HG03460 (cell line): ENCODE results near the gene GRID2.
A peak's percentile ranks its signal among the peaks of the same experiment; 100 is the strongest.
"Not testable (repeated sequence)": the region's sequence is repeated elsewhere in the genome, so short reads cannot be mapped to it uniquely, and the experiment has no call there.

Experiments
- ATAC-seq: cut with Tn5 transposase; IDR thresholded peaks from one replicate; pipeline ENCODE4 v1.9.1; 2021; ENCODE audit not compliant: unreplicated experiment

The GRID2 gene

GRCh38 chr4:93289241-93289640, 985.5 kb downstream of the GRID2 start:
- ATAC-seq: no peak

DNA sequence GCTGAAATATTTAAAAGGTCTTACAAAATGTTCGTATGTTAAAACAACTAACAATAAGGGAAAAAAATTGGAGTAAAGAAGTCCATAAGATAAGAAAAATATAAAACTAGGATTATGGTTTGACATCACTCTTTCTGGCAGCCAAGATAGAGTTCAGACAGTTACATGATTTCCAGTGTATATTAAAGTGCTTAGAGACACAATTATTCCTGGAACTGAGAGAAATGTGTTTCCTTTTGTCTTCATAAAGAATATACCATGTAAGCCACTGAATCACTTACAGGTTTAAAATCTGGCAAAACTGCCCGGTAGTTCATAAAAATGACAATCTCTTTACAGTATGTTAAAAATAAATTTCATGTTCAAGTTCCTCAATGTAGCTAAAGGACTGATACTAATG, 986.1 kb downstream of the GRID2 start:
- no peak for ATAC-seq

GRCh38 chr4:93299118-93299517, 995.4 kb downstream of the GRID2 start:
- no peak for ATAC-seq

DNA sequence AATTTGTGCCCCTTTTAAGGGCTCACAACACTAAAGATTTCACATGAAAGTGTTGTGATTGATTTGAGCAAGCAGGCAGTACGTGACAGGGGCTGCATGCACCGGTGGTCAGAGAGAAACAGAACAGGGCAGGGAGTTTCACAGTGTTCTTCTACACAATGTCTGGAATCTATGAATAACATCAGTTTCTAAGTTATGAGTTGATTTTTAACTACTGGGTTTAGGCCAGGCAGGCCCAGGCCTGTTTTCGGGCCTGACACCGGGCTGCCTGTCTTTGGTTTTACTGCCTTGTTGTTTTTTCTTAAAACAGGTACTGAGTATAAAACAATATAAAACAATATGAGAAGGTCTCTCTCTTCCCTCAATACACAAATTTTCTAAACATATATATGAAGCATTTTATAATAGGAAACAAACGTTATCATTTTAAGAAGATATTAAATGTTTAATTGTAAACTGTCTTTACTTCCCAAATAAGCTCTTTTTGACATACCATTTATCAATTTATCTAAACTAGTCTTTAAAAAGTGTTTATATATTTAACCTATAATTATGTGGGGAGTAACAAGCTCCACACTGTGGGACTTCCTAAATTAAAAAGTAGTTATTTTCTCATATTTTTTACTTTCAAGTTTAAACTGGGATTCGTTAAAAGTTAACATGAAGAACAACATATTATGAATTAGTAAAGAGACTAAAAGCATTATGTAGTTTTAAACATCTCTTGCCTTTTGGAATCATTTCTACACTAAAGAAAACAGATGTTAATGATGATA, 997.2 kb downstream of the GRID2 start:
- ATAC-seq: not testable (repeated sequence)

- ATAC-seq: no peak
These were observed 998.5 kb downstream of the GRID2 start for GRCh38 chr4:93302310-93302709.

DNA sequence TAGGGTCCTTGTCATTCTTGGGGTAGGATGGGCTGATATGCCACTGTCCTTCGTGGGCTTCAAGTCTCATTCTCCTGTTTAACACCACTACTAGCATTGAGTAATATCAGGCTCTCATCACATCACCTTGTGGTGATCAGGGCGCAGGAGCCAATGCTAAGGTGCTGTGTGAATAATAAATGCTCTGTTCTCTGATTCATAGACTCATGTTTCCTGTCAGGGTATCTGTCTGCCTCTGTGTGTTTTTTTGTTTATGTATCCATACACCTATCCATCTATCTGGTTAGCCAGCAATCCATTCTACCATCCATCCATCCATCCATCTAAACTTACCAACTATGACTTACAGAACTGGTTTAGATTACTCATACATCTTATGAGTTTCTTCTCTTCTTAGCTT, 999.7 kb downstream of the GRID2 start:
- no peak for ATAC-seq

- no peak for ATAC-seq
These were observed 1008.5 kb downstream of the GRID2 start for GRCh38 chr4:93312299-93312698.

- ATAC-seq: no peak
These were observed 1009.4 kb downstream of the GRID2 start for GRCh38 chr4:93313197-93313596.

GRCh38 chr4:93317057-93317456, 1013.3 kb downstream of the GRID2 start:
- no peak for ATAC-seq

- ATAC-seq: no peak
These were observed 1013.8 kb downstream of the GRID2 start for GRCh38 chr4:93317561-93317960.

GRCh38 chr4:93319041-93319440, 1015.3 kb downstream of the GRID2 start:
- ATAC-seq: no peak

DNA sequence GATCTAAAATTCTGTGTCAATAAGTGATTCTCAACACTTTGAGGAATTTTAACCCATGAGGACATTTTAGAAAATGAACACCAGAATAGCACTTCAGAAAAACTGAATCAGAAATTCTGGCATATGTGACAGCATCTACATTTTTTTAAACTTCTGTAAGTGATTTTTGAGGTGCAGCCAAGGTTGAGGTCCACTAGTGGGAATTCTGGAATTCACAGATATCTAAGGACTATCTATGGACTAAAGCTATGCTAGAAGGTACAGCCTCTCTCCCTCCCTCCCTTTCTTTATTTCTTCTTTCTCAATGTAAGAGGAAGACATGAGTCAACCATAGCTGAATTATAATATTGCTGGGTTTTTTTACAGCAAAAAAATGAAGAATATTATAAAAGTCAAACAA, 1016.6 kb downstream of the GRID2 start:
- no peak for ATAC-seq

DNA sequence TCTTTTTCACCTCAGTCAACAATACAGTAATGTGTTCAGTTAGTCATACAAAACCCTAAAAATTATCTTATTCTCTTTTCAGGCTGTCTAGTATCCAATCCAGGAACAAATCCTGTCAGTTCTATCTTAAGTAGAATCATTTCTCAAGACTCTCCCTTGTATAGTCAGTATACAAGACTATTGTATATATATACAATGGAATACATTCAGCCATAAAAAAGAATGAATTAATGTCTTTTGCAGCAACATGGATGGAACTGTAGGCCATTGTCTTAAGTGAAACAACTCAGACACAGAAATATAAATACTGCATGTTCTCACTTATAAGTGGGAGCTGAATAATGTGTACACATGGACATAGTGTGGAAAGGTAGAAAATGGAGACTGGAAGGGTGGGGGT, 1023.6 kb downstream of the GRID2 start:
- ATAC-seq: no peak

- ATAC-seq: peak; percentile 79
These were observed 1030.2 kb downstream of the GRID2 start for GRCh38 chr4:93334003-93334402.

DNA sequence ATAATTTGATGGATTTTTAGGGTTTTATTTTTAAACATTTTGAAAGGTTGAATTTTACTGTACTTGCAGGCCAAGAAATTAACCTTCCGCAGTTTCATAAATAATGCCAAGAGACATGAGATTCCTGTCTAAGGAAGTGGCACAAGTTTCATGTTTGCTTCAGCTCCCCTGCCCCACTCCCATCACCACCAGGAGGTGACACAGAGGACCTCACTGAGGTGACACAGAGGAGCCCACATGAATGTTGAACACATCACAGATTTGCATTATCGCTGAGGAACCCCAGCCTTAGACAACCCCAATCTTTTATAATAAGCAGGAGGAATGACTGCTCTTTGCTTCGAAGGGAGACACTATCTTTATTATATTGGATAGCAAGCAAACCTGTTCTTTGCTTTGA, 1033.4 kb downstream of the GRID2 start:
- no peak for ATAC-seq

DNA sequence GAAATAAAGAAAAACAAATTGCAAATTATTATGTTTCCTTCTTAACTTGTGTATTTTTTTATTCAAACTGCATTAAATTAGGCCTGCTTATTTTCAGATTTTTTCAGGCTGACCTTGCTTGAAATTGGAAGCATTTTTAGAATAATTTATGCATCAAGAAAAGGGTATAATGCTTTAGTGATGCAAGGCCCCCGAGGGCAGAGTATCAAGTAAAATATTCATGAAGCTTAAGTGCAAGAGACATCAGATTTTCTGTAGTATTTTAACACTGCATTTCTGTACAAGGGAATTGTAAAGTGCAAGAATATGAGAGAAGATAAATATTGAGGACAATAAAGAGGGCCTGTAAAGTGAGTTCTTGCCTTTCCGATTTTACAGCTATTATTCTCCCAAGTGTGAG, 1039.0 kb downstream of the GRID2 start:
- no peak for ATAC-seq

DNA sequence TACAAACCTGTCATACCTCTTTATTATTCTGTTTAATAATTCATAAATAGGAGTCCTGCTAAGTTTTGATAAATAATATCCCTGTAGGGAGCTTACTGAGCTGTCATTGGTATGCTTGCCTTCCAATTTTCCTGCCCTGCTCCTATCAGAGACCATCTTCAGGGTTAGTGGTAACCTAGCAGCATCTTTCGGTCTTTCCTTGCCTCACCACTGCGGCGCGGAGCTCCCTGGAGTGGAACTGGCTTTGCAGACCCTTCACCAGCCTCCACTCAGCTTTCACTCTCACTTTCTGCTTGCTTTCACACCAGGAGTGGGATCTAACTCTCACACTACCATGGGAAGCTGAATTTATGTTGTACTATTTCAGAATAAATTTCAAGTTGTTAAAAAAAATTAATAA, 1043.1 kb downstream of the GRID2 start:
- ATAC-seq: no peak

DNA sequence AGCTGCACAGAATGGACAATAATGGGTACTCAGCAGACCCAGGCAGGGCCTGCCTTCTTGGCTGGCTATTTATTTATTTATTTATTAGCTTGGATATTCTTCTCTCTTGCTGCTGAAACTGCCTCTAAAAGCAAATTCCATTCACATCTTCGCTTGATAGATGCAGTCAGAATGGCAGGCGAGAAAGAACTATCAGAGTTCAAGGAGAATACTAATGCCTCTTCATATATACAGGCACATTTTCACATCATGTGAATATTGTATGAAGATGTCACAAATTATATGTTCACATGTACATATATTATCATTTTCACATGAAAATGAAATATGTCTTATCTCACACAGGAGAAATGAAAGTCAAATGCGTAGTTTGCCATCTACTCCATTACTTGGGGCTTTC, 1045.1 kb downstream of the GRID2 start:
- no peak for ATAC-seq

GRCh38 chr4:93351846-93352245, 1048.1 kb downstream of the GRID2 start:
- ATAC-seq: no peak

DNA sequence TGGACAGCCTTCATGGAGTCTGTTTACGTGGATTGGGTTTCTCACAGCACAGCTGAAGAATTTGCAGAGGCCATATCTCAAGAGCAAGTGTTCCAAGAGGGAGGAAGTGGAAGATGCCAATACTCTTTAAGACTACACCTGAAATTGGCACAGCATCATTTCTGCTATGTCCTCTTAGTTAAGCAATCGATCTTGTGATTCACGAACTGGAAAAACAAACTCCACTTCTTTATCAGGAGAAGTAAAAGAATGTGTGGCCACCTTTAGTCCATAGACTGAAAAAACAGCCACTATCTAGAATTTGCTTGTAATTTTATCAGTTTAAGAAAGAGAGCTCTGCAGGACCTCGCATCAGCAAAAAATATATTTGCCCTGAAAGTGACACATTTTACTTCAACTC, 1051.6 kb downstream of the GRID2 start:
- ATAC-seq: no peak

DNA sequence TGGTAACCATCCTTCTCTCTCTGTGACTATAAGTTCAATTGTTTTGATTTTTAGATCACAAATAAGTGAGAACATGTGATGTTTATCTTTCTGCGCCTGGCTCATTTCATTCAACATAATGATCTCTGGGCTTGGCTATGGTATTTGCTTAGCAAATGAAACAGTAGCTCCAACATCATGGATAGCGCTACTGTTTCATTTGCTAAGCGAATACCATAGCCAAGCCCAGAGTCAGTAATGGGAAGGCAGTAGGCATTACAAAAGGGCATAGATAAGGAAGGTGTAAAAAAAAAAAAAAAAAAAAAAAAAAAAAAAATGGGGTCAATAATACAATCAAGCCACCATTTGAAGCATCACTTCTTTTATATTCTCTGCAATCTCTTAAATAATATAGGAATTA, 1055.8 kb downstream of the GRID2 start:
- ATAC-seq: no peak

GRCh38 chr4:93366169-93366755, 1062.5 kb downstream of the GRID2 start:
- ATAC-seq: not testable (repeated sequence)

DNA sequence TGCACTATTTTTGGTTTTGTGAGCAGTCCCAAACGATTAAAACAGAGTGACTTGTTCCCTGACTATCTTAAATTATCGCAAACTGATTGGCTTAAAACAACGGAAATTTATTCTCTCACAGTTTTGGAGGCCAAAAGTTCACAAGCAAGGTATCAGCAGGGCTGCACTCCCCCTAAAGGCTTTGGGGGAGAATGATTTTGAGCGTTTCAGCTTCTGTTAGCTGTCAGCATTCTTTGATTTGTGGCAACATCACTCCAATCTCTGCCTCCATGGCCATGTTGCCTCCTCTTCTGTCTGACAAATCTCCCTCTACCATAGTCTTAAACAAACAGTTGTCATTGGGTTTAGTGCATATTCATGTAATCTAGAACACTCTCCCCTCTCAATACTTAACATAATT, 1065.2 kb downstream of the GRID2 start:
- ATAC-seq: no peak
